IPS-20b (cell line): Measurements from ENCODE around the gene RNF7.
"Not testable (repeated sequence)": the region's sequence is repeated elsewhere in the genome, so short reads cannot be mapped to it uniquely, and the experiment has no call there.

ENCODE experiments used
- H3K27ac ChIP-seq: one replicate; pipeline ENCODE4 v1.5.1; 2013; ENCODE audit warnings: low read length
- H3K27me3 ChIP-seq: 2 replicates; pipeline ENCODE4 v1.6.1; 2013; ENCODE audit warnings: mild to moderate bottlenecking, low read length, inconsistent platforms; ENCODE audit not compliant: insufficient read depth
- H3K36me3 ChIP-seq: 2 replicates; pipeline ENCODE4 v1.6.1; 2013; ENCODE audit warnings: low read depth, mild to moderate bottlenecking, inconsistent platforms, low read length, moderate library complexity; ENCODE audit not compliant: insufficient read depth
- H3K4me1 ChIP-seq: 2 replicates; pipeline ENCODE4 v1.6.1; 2013; ENCODE audit warnings: mild to moderate bottlenecking, control low read depth, inconsistent platforms, low read length, moderate library complexity; ENCODE audit not compliant: insufficient read depth
- H3K4me3 ChIP-seq: 2 replicates; pipeline ENCODE4 v1.5.1; 2013; ENCODE audit warnings: mild to moderate bottlenecking, low read length, inconsistent platforms
- H3K9ac ChIP-seq: 2 replicates; pipeline ENCODE4 v1.6.1; 2013; ENCODE audit warnings: low read depth, mild to moderate bottlenecking, inconsistent platforms, low read length, moderate library complexity
- H3K9me3 ChIP-seq: 2 replicates; pipeline ENCODE4 v1.6.1; 2013; ENCODE audit warnings: mild to moderate bottlenecking, low read depth, low read length, inconsistent platforms; ENCODE audit not compliant: insufficient read depth

Gene RNF7

GRCh38 chr3:141738022-141738890 is at the start of gene RNF7:
TSS of gene RNF7 (plus strand) at chr3:141738298. CDS start at chr3:141738342, 44 bp downstream.
- Histone ChIP-seq H3K27ac (peak within 1 kb of the TSS; percentile 32), H3K36me3 (peaks cover 8% of the 10 kb centered on the region), H3K4me1 (no peaks in the 10 kb centered on the region), H3K9ac (peak within 1 kb of the TSS; percentile 91), H3K27me3 (no peaks in the 10 kb centered on the region), H3K9me3 (no peaks in the 10 kb centered on the region), H3K4me3 (peak within 1 kb of the TSS; percentile 93)

DNA sequence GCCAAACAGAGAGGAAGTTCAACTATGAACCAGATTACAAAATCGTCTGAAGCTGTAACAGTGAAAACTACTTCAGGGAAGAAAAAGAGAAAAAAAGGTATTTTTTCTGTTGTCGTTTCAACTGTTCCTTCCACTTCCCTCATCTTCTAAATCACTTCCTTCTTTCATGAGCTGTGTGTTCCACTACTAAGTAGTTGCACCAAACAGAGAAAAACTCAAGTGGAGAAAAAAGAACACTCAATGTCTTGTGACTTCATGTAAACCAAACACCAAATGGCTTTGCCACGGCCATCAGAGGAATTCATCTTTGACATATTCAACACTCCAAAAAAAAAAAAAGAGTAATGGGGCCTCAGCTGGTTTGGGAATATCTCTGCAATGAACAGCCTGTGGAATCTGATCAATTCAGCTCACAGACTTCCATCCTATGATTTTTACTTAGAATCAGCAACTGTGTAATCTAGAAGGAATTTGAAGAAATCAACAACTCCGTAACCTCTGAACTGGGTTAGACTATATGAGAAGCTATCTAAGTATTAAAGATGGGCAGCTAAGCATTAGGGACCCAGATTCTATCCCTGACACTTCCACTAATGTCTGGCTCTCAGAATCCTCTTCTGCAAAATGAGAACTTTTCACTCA is 47.5 kb upstream of the RNF7 start:
- no peak overlapping the region for H3K9ac ChIP-seq
- no peak overlapping the region for H3K27ac ChIP-seq
- no peak overlapping the region for H3K4me3 ChIP-seq
- H3K36me3 ChIP-seq = no peaks in the 10 kb centered on the region
- no peaks in the 10 kb centered on the region for H3K4me1 ChIP-seq
- no peaks in the 10 kb centered on the region for H3K27me3 ChIP-seq
- H3K9me3 ChIP-seq = no peaks in the 10 kb centered on the region

DNA sequence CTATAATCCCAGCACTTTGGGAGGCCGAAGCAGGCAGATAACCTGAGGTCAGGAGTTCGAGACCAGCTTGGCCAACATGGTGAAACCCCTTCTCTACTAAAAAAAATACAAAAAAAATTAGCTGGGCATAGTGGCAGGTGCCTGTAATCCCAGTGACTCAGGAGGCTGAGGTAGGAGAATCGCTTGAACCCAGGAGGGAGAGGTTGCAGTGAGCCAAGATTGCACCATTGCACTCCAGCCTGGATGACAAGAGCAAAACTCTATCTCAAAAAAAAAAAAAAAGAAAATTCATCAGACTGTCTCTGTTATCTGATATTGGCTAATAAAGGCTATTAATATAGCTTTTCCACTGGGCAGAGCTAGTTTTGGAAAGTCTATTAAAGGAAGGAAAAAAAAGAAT is 46.6 kb upstream of the RNF7 start:
- H3K4me1 ChIP-seq, H3K9me3 ChIP-seq, H3K9ac ChIP-seq, H3K36me3 ChIP-seq, H3K27ac ChIP-seq, H3K27me3 ChIP-seq, H3K4me3 ChIP-seq: not testable (repeated sequence)

DNA sequence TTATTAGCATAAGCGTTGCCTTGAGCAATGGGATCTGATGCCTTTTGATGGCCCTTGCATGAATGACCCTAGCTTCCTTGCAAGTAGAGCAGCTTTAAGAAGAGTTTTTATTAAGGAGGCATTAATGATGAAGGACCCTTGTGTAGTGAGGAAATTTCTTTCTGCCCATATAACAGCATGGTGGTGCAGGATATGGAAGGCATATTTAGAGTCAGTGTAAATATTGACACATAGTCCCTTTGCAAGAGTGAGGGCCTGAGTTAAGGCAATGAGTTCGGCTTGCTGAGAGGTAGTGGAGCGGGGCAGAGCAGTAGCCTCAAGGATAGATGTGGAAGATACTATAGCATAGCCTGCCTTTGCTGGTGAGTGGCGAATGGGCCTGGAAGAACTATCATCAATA is 45.1 kb upstream of the RNF7 start:
- not testable (repeated sequence) for H3K9ac ChIP-seq, H3K4me3 ChIP-seq, H3K9me3 ChIP-seq, H3K36me3 ChIP-seq, H3K4me1 ChIP-seq, H3K27me3 ChIP-seq, H3K27ac ChIP-seq

DNA sequence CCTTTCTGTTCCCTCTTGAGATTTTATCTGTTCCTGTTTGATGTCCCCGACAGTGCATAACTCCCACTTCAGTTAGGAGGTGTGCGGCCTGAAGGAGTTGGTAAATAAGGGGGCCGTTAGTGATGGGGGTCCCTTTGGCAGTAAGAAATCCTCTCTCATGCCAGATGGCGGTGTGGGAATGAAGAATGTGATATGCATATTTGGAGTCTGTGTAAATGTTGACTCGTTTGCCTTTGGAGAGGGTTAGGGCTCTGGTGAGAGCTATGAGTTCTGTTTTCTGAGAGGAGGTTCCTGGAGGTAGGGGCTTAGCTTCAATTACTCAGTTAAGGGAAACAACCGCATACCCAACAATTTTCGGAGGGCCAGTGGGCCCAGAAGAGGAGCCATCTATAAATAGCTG is 38.8 kb upstream of the RNF7 start:
- Histone ChIP-seq H3K27ac (no peak overlapping the region), H3K9ac (no peak overlapping the region), H3K4me1 (no peaks in the 10 kb centered on the region), H3K4me3 (no peak overlapping the region), H3K9me3 (no peaks in the 10 kb centered on the region), H3K36me3 (no peaks in the 10 kb centered on the region), H3K27me3 (no peaks in the 10 kb centered on the region)

- Histone ChIP-seq H3K9me3 (no peaks in the 10 kb centered on the region), H3K27ac (no peak overlapping the region)
Observed at GRCh38 chr3:141699897-141700296, 38.2 kb upstream of the RNF7 start.

DNA sequence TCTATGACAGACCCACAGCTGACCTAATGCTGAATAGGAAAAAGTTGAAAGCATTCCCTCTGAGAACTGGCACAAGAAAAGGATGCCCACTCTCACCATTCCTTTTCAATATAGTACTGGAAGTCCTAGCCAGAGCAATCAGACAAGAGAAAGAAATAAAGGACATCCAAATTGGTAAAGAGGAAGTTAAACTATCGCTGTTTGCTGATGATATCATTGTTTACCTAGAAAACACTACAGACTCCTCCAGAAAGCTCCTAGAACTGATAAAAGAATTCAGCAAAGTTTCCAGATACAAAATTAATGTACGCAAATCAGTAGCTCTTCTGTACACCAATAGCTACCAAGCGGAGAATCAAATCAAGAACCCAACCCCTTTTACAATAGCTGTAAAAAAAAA is 34.7 kb upstream of the RNF7 start:
- not testable (repeated sequence) for H3K27me3 ChIP-seq, H3K27ac ChIP-seq, H3K4me3 ChIP-seq, H3K9ac ChIP-seq, H3K36me3 ChIP-seq, H3K4me1 ChIP-seq, H3K9me3 ChIP-seq

More at GRCh38 chr3:141699897-141700296, 38.2 kb upstream of the RNF7 start:
- Histone ChIP-seq H3K9ac (no peak overlapping the region), H3K36me3 (no peaks in the 10 kb centered on the region), H3K4me3 (no peak overlapping the region), H3K27me3 (no peaks in the 10 kb centered on the region), H3K4me1 (no peaks in the 10 kb centered on the region)

DNA sequence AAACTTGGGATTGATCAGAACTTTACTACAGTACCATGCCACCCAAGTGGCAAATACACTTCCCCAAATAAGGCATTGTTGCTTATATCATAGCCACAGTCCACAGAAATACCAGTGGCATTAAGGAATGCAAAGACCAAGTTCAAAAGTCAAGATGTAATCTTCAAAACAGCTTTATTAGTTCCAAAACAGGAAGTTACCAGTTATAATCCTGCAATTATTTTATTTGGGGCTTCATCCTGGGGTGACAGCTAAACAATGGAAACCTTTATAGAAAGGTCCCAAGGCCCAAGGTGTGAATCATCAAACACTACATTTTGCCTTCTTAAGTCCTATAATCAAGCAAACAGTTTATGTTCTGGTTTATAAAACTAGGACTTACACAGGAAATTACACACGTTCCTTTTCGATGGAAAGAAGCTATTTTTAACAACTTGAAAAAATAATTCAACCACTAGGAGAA is 30.3 kb upstream of the RNF7 start:
- H3K9ac ChIP-seq = no peak overlapping the region
- H3K9me3 ChIP-seq = no peaks in the 10 kb centered on the region
- no peak overlapping the region for H3K27ac ChIP-seq
- H3K4me1 ChIP-seq = no peaks in the 10 kb centered on the region
- H3K4me3 ChIP-seq = no peak overlapping the region
- H3K36me3 ChIP-seq = no peaks in the 10 kb centered on the region
- no peaks in the 10 kb centered on the region for H3K27me3 ChIP-seq

GRCh38 chr3:141708367-141708766 is 29.7 kb upstream of the RNF7 start:
- Histone ChIP-seq H3K9me3 (no peaks in the 10 kb centered on the region), H3K4me3 (no peak overlapping the region), H3K27ac (no peak overlapping the region), H3K36me3 (no peaks in the 10 kb centered on the region), H3K4me1 (no peaks in the 10 kb centered on the region), H3K27me3 (no peaks in the 10 kb centered on the region), H3K9ac (no peak overlapping the region)

GRCh38 chr3:141709126-141709770 is 28.9 kb upstream of the RNF7 start:
- Histone ChIP-seq H3K9ac (no peak overlapping the region), H3K9me3 (no peaks in the 10 kb centered on the region), H3K4me3 (no peak overlapping the region), H3K4me1 (no peaks in the 10 kb centered on the region), H3K36me3 (no peaks in the 10 kb centered on the region), H3K27me3 (no peaks in the 10 kb centered on the region), H3K27ac (no peak overlapping the region)

GRCh38 chr3:141710121-141710520 is 28.0 kb upstream of the RNF7 start:
- no peaks in the 10 kb centered on the region for H3K9me3 ChIP-seq
- H3K27ac ChIP-seq = no peak overlapping the region
- H3K4me1 ChIP-seq = no peaks in the 10 kb centered on the region
- H3K4me3 ChIP-seq = no peak overlapping the region
- H3K9ac ChIP-seq = no peak overlapping the region
- no peaks in the 10 kb centered on the region for H3K36me3 ChIP-seq
- H3K27me3 ChIP-seq = no peaks in the 10 kb centered on the region
